ENCODE data around the gene HRH1. TPM values are rescaled to one million over a fixed set of nuclear protein-coding genes. Genes with fewer than 3 reads are reported as not detected.

Gene HRH1
- total RNA-seq, 1 experiment from 2014 or later: 7.0 TPM

DNA sequence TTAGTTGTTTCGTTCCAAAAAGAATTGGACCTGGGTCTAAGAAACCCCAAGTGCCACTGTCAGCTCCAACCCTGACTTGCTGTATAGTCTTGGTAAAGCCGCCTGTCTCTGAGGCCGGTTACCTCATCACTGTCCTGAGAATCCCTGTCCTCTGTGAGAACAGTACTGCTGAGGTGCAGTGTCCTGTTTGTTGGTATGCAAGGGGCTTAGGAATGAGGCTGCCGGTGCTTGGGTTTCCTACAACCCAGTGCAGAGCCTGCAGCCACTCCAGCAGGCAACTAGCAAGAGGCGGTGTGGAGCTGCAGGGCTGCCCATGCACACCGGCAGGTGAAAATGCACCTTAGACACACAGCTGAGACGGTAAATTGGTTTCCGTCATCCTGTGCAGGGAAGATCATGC, 65.9 kb downstream of the HRH1 start:
- H3K4me3 ChIP-seq (replicated peaks in 1 of 2; ENCODE audit: low read depth in 1 of 2, low read length in 2 of 2): no peak overlapping the region
- ChIA-PET POLR2A (no interaction called here), RAD21 (ENCODE audit: low non-redundant PET in 1 of 2, low total read pairs in 2 of 2, uncharacterized antibody in 2 of 2, unreplicated experiment in 2 of 2) (no interaction called here), CTCF (no interaction called here)
- TF ChIP-seq FOSL1 (IDR thresholded peaks at IDR 0.05; ENCODE audit: low read depth): no peak
- no peak for TF ChIP-seq SIN3A (IDR thresholded peaks at IDR 0.05; ENCODE audit: low read depth)
- TF ChIP-seq YY1 (IDR thresholded peaks at IDR 0.05; ENCODE audit: extremely low read depth, insufficient replicate concordance, low read depth, low read length): no peak
- TF ChIP-seq EZH2phosphoT487 (IDR thresholded peaks at IDR 0.05; ENCODE audit: borderline replicate concordance): no peak
- TF ChIP-seq, protein P1, sequence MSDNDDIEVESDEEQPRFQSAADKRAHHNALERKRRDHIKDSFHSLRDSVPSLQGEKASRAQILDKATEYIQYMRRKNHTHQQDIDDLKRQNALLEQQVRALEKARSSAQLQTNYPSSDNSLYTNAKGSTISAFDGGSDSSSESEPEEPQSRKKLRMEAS (IDR thresholded peaks at IDR 0.05): no peak
- TF ChIP-seq SP1 (IDR thresholded peaks at IDR 0.05; ENCODE audit: low read depth): no peak
- no peak for TF ChIP-seq REST (IDR thresholded peaks at IDR 0.05; ENCODE audit: low read depth)
- no peak for TF ChIP-seq ATF3 (IDR thresholded peaks at IDR 0.05)
- no peak for TF ChIP-seq CTCF (IDR thresholded peaks at IDR 0.05 in 2 of 3, conservative IDR thresholded peaks at IDR 0.05 in 1 of 3; ENCODE audit: borderline replicate concordance in 1 of 3, insufficient read depth in 1 of 3, low read depth in 2 of 3, low read length in 2 of 3)
- TF ChIP-seq, protein P2, sequence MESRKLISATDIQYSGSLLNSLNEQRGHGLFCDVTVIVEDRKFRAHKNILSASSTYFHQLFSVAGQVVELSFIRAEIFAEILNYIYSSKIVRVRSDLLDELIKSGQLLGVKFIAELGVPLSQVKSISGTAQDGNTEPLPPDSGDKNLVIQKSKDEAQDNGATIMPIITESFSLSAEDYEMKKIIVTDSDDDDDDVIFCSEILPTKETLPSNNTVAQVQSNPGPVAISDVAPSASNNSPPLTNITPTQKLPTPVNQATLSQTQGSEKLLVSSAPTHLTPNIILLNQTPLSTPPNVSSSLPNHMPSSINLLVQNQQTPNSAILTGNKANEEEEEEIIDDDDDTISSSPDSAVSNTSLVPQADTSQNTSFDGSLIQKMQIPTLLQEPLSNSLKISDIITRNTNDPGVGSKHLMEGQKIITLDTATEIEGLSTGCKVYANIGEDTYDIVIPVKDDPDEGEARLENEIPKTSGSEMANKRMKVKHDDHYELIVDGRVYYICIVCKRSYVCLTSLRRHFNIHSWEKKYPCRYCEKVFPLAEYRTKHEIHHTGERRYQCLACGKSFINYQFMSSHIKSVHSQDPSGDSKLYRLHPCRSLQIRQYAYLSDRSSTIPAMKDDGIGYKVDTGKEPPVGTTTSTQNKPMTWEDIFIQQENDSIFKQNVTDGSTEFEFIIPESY (IDR thresholded peaks at IDR 0.05; ENCODE audit: extremely low read depth, insufficient replicate concordance, low read length): no peak
- no peak for TF ChIP-seq JUND (IDR thresholded peaks at IDR 0.05)
- no peak for TF ChIP-seq POLR2AphosphoS5 (IDR thresholded peaks at IDR 0.05; ENCODE audit: low read depth, low read length)
- H3K27ac ChIP-seq (ENCODE audit: low read depth, low read length): no peak overlapping the region
- H3K4me2 ChIP-seq (ENCODE audit: low read length): no peak overlapping the region
- no peaks in the 10 kb centered on the region for H3K27me3 ChIP-seq (ENCODE audit: insufficient read depth, low read length)
- peaks cover 50% of the 10 kb centered on the region for H3K79me2 ChIP-seq (ENCODE audit: insufficient read depth, low read length)
- BruUV-seq (replicated peaks): no TSS peak
- H2AFZ ChIP-seq (ENCODE audit: low read depth, low read length, poor library complexity, severe bottlenecking): no peak overlapping the region
- intact Hi-C loops (cut with micrococcal nuclease): no loop called here
- H3K9me3 ChIP-seq (ENCODE audit: control insufficient read depth in 1 of 2, insufficient read depth in 1 of 2, low read depth in 1 of 2, low read length in 2 of 2): no peaks in the 10 kb centered on the region
- H3K9me2 ChIP-seq (ENCODE audit: insufficient read depth): no peaks in the 10 kb centered on the region
- DNase-seq (ENCODE audit: low read depth, low spot score) (no peak), ATAC-seq (no peak)
- peaks cover 5 to 13% of the 10 kb centered on the region in 2 experiments; a peak in 2 of 4 replicates for H3K4me1 ChIP-seq (ENCODE audit: control insufficient read depth in 1 of 2, insufficient read depth in 2 of 2, low read length in 2 of 2)
- no peaks in the 10 kb centered on the region for H4K20me1 ChIP-seq (ENCODE audit: insufficient read depth)
- no peaks in the 10 kb centered on the region for H3K36me3 ChIP-seq (ENCODE audit: control insufficient read depth in 1 of 2, insufficient read depth in 2 of 2, low read length in 2 of 2)
- H3K9ac ChIP-seq (ENCODE audit: low read length): no peak overlapping the region

Data from HCT116 (cell line).